GM12875 (cell line): ENCODE data around the gene SEZ6L.

Experiments used
- H3K4me3 ChIP-seq: one replicate; pipeline ENCODE4 v1.5.1; 2011; ENCODE audit warnings: low read depth, low read length, control low read depth
- TF ChIP-seq, protein P1 (sequence below): IDR thresholded peaks from 2 replicates; pipeline ENCODE4 v1.5.1; 2011; ENCODE audit warnings: low read depth, mild to moderate bottlenecking, control low read depth, inconsistent platforms, low read length, moderate library complexity, borderline replicate concordance; ENCODE audit not compliant: insufficient read depth

The SEZ6L gene

DNA sequence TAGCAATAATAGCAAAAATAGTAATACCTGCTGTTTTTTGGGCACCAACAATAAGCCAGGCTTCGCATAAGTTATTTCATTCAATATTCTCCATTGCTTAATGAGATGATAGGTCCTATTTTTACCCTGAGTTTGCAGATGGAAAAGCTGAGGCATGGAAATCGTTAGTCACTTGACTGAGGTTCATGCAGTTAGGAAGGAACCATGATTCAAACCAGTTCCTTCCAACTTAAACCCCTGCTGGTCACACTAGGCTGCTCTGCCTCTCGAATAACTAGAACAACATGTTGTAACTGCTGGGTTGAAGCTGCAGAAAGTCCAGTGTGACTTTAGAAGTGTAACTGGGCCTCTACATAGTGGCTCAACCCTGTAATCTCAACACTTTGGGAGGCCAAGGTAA is 69.3 kb downstream of the SEZ6L start:
- H3K4me3 ChIP-seq, result no peak overlapping the region
- TF ChIP-seq, protein P1, sequence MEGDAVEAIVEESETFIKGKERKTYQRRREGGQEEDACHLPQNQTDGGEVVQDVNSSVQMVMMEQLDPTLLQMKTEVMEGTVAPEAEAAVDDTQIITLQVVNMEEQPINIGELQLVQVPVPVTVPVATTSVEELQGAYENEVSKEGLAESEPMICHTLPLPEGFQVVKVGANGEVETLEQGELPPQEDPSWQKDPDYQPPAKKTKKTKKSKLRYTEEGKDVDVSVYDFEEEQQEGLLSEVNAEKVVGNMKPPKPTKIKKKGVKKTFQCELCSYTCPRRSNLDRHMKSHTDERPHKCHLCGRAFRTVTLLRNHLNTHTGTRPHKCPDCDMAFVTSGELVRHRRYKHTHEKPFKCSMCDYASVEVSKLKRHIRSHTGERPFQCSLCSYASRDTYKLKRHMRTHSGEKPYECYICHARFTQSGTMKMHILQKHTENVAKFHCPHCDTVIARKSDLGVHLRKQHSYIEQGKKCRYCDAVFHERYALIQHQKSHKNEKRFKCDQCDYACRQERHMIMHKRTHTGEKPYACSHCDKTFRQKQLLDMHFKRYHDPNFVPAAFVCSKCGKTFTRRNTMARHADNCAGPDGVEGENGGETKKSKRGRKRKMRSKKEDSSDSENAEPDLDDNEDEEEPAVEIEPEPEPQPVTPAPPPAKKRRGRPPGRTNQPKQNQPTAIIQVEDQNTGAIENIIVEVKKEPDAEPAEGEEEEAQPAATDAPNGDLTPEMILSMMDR, result no peak

DNA sequence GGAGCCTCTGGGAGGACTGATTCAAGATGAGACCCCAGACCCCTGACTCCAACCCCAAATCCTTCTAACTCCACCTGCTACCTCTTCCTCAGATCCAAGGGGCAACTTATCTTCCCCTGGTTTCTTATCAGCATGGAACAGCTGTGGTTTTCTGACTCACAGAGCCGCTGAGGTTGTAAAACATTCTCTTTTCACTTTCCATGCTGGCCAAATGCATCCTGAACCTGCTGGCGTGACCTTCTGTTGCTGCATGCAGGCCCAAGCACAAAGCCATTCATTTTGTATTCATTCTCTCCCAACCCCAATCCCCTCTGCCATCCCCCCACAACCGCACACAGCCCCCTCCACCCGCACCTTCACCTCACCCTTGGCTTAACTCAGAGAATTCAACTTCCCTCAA is 70.3 kb downstream of the SEZ6L start:
- TF ChIP-seq, protein P1, result no peak
- H3K4me3 ChIP-seq, result no peak overlapping the region

DNA sequence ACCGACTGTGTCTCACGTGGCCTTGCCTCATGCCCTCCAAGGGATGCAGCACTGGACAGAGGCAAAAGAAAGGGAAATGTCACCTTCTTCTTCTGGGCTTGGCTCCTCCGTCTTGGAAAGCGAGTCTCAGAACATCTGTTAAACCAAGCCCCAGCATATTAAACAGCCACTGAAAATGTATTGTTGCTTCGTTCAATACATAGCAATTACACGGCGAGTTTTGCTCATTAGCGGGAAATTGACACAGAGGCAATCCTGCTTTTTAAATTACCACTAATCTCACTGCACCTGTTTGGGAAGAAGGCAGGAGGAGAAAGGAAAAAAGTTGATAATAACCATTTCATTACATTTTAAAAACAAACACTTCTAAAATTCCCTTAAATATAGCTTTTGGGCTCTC is 72.1 kb downstream of the SEZ6L start:
- no peak overlapping the region for H3K4me3 ChIP-seq
- TF ChIP-seq, protein P1, result no peak

- H3K4me3 ChIP-seq, result no peak overlapping the region
- TF ChIP-seq, protein P1, result no peak
These were observed 75.7 kb downstream of the SEZ6L start for GRCh38 chr22:26245001-26245400.

DNA sequence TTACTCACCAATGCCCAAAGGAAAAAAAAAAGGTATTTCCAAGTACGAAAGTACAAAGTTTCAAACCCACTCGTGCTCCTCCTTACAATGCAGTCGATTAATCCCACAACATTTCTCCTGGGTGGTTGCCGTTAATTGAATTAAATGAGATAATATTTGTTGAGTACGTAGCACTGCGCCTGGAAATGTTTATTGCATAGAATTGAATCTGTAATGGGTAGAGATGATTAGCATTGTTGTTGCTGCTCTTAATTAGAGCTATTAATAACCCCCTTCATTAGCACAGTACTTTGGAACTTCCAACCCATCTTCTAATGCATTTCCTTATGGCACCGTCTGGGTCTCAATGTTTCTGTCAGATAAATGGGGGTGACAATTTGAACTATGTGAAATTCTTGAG is 77.3 kb downstream of the SEZ6L start:
- TF ChIP-seq, protein P1, result no peak
- no peak overlapping the region for H3K4me3 ChIP-seq

DNA sequence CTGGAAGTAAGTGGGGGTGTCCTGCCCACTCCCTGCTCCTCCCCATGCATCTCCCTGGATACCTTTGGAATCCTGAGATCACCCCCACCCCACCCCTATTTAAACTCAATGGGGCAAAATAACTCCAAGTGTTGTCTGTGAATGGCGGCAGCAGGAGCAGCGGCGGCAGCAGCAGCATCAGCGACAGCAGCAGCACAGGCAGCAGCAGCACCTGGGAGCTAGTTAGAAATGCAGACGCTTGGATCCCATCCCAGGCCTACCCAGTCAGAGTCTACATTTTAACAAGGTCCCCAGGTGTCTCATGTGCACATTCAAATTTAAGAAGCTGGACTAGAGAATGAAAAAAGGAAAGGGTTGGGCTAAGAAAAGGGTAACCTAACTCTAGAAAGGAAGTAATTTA is 82.6 kb downstream of the SEZ6L start:
- no peak overlapping the region for H3K4me3 ChIP-seq
- TF ChIP-seq, protein P1, result no peak

DNA sequence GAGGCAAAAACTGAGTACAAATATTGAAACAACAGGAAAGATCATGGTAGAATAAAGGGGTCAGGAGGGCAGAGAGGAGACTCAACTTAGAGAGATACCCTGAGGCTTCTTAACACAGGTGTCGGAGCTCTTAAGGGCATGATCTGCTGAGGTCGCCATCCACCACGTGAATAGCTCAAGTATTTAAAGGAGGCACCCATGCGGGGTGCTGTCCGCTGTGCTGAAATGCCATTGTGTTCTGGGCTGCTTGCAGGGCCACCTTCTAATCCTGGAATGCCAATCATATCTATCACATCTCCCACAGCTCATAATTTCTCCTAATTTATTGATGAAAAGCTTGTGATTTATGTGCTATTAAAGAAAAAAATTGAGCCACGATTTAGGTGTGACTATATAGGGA is 90.2 kb downstream of the SEZ6L start:
- TF ChIP-seq, protein P1, result no peak
- no peak overlapping the region for H3K4me3 ChIP-seq
